KMS-11 (cell line): Measurements from ENCODE around the gene FYN.

Experiments
- H2AFZ ChIP-seq: fragments of 200-600 bp; sonication (generic); 2 replicates; pipeline ENCODE4 v1.6.1; 2016; ENCODE audit warnings: antibody characterized with exemption, mixed run types, low read depth
- H3K27ac ChIP-seq: fragments of 200-600 bp; sonication (generic); 2 replicates; pipeline ENCODE4 v1.6.1; 2016; ENCODE audit warnings: mild to moderate bottlenecking, mixed run types
- H3K27me3 ChIP-seq: fragments of 200-600 bp; sonication (generic); 2 replicates; pipeline ENCODE4 v1.6.1; 2017; ENCODE audit warnings: mild to moderate bottlenecking, low read depth, mixed run types, moderate library complexity; ENCODE audit not compliant: insufficient read depth
- H3K36me3 ChIP-seq: fragments of 200-600 bp; sonication (generic); 2 replicates; pipeline ENCODE4 v1.6.1; 2017; ENCODE audit warnings: mild to moderate bottlenecking, mixed run types; ENCODE audit not compliant: insufficient read depth
- H3K4me1 ChIP-seq: fragments of 200-600 bp; sonication (generic); 2 replicates; pipeline ENCODE4 v1.6.1; 2016; ENCODE audit warnings: mild to moderate bottlenecking, low read depth, mixed run types; ENCODE audit not compliant: poor library complexity, severe bottlenecking
- H3K4me2 ChIP-seq: fragments of 200-600 bp; sonication (generic); 2 replicates; pipeline ENCODE4 v1.7.0; 2016; ENCODE audit warnings: mild to moderate bottlenecking, mixed run types
- H3K4me3 ChIP-seq: fragments of 200-600 bp; sonication (generic); IDR thresholded peaks from 2 replicates; pipeline ENCODE4 v1.6.1; 2017; ENCODE audit warnings: low read depth, low read length, mixed read lengths; ENCODE audit not compliant: insufficient read depth
- H3K79me2 ChIP-seq: fragments of 200-600 bp; sonication (generic); 2 replicates; pipeline ENCODE4 v1.6.1; 2016; ENCODE audit warnings: low read depth, mixed run types; ENCODE audit not compliant: insufficient read depth
- H3K9ac ChIP-seq: fragments of 200-600 bp; sonication (generic); 2 replicates; pipeline ENCODE4 v1.6.1; 2016; ENCODE audit warnings: mild to moderate bottlenecking, mixed run types
- H4K20me1 ChIP-seq: fragments of 200-600 bp; sonication (generic); 2 replicates; pipeline ENCODE4 v1.6.1; 2016; ENCODE audit warnings: mild to moderate bottlenecking, mixed run types; ENCODE audit not compliant: insufficient read depth
- TF ChIP-seq, protein P1 (sequence below): fragments of 200-600 bp; sonication (generic); conservative IDR thresholded peaks from 2 replicates; pipeline ENCODE4 v1.6.1; 2017; ENCODE audit warnings: low read depth, mild to moderate bottlenecking, antibody characterized with exemption, low read length, moderate library complexity, mixed read lengths

Gene FYN

DNA sequence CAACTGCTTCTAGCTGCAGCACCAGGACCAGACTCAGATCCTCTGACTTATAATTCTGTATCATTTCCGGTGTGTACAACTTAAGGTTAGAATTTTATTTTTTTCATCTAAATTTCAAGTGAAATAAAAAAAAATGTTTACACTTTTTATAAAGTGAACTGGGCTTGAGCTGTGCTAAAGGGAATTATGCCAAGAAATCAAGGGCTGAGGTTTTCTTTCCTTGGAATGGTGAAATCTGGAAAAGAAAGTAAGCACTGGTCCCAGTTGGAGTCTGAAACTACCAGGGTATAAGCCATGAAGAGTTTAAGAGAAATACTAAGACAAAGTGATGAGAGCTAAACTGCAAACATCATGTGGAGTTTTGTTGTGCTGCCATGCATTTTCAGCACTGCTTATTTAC lies 21.7 kb upstream of the FYN start:
- no peaks in the 10 kb centered on the region for H4K20me1 ChIP-seq
- H3K79me2 ChIP-seq, result no peaks in the 10 kb centered on the region
- H2AFZ ChIP-seq, result no peak overlapping the region
- TF ChIP-seq, protein P1, sequence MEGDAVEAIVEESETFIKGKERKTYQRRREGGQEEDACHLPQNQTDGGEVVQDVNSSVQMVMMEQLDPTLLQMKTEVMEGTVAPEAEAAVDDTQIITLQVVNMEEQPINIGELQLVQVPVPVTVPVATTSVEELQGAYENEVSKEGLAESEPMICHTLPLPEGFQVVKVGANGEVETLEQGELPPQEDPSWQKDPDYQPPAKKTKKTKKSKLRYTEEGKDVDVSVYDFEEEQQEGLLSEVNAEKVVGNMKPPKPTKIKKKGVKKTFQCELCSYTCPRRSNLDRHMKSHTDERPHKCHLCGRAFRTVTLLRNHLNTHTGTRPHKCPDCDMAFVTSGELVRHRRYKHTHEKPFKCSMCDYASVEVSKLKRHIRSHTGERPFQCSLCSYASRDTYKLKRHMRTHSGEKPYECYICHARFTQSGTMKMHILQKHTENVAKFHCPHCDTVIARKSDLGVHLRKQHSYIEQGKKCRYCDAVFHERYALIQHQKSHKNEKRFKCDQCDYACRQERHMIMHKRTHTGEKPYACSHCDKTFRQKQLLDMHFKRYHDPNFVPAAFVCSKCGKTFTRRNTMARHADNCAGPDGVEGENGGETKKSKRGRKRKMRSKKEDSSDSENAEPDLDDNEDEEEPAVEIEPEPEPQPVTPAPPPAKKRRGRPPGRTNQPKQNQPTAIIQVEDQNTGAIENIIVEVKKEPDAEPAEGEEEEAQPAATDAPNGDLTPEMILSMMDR, result no peak
- no peaks in the 10 kb centered on the region for H3K36me3 ChIP-seq
- H3K27ac ChIP-seq, result no peak overlapping the region
- H3K4me1 ChIP-seq, result no peaks in the 10 kb centered on the region
- H3K4me2 ChIP-seq, result no peak overlapping the region
- H3K9ac ChIP-seq, result no peak overlapping the region
- no peak overlapping the region for H3K4me3 ChIP-seq
- no peaks in the 10 kb centered on the region for H3K27me3 ChIP-seq

- no peaks in the 10 kb centered on the region for H3K79me2 ChIP-seq
- H3K27me3 ChIP-seq, result no peaks in the 10 kb centered on the region
- no peak overlapping the region for H3K27ac ChIP-seq
- no peak overlapping the region for H3K9ac ChIP-seq
- no peak overlapping the region for H2AFZ ChIP-seq
- H3K4me1 ChIP-seq, result no peaks in the 10 kb centered on the region
- no peak overlapping the region for H3K4me3 ChIP-seq
- TF ChIP-seq, protein P1, result no peak
- H3K4me2 ChIP-seq, result no peak overlapping the region
- no peaks in the 10 kb centered on the region for H4K20me1 ChIP-seq
- no peaks in the 10 kb centered on the region for H3K36me3 ChIP-seq
Measured at GRCh38 chr6:111894272-111894671, 21.0 kb upstream of the FYN start.

DNA sequence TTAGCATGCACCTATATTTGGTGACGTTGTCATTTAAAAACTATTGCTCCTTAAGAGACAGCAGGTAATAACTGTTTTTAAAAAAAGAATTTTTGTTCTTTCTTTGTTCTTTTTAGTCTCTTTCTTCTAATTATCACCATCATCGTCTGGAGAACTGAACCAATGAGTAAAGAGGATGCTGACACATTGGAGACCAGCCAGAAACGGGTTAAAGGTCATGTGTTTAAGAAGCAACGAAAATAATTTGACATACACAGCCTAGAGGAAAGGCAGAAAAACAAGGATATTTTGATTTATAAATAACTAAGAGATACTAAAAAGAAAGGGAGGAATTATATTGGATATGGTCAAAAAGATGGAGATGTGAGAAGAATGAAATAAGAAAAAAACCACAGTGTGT lies 19.2 kb upstream of the FYN start:
- TF ChIP-seq, protein P1, result no peak
- H3K4me1 ChIP-seq, result no peaks in the 10 kb centered on the region
- H2AFZ ChIP-seq, result no peak overlapping the region
- H3K36me3 ChIP-seq, result no peaks in the 10 kb centered on the region
- H3K4me2 ChIP-seq, result no peak overlapping the region
- no peak overlapping the region for H3K9ac ChIP-seq
- H3K27ac ChIP-seq, result no peak overlapping the region
- H3K4me3 ChIP-seq, result no peak overlapping the region
- no peaks in the 10 kb centered on the region for H4K20me1 ChIP-seq
- no peaks in the 10 kb centered on the region for H3K27me3 ChIP-seq
- H3K79me2 ChIP-seq, result no peaks in the 10 kb centered on the region

DNA sequence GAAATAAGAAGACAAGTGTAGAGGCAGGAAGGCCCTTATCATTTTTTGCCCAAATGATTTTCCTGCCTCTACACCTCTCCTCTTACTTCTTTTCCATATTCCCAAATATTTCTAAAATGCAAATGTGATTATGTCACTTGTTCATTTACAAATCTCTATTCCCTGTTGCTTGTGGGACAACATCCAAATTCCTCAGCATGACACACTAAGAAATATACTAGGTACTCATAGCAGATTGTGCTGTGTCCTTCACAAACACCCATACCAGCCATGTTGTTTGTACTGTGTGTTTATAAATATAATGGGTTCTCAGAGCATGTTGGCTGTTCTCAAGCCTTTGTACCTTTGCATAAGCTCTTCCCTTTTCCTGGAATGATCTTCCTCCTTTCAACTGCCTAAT lies 17.7 kb upstream of the FYN start:
- Histone ChIP-seq H3K36me3 (no peaks in the 10 kb centered on the region), H3K27me3 (no peaks in the 10 kb centered on the region)

More for the DNA sequence above, 17.7 kb upstream of the FYN start:
- TF ChIP-seq, protein P1, result no peak
- Histone ChIP-seq H3K9ac (no peak overlapping the region), H3K4me3 (no peak overlapping the region), H3K79me2 (no peaks in the 10 kb centered on the region), H3K4me2 (no peak overlapping the region), H3K27ac (no peak overlapping the region), H3K4me1 (no peaks in the 10 kb centered on the region), H4K20me1 (no peaks in the 10 kb centered on the region), H2AFZ (no peak overlapping the region)
